ENCODE results near the gene CDC34.

- TF ChIP-seq CTCF (conservative IDR thresholded peaks at IDR 0.05; ENCODE audit: low read depth, low read length), result no peak
- no peak for TF ChIP-seq EZH2 (IDR thresholded peaks at IDR 0.05; ENCODE audit: borderline replicate concordance, low read depth, low read length, poor library complexity, severe bottlenecking)
Measured at GRCh38 chr19:558770-559439, 27.3 kb downstream of the CDC34 start.

All from A673 (cell line).